Mesenchymal stem cell (in vitro differentiated cells and primary cell): ENCODE data around the gene NR2F6.
"Not testable (repeated sequence)": the region's sequence is repeated elsewhere in the genome, so short reads cannot be mapped to it uniquely, and the experiment has no call there.

ENCODE experiments used
- DNase-seq: peaks from one replicate; pipeline ENCODE4 v3.0.0-alpha.2; 2013
- H2AFZ ChIP-seq: one replicate; pipeline ENCODE4 v1.6.1; 2013; ENCODE audit warnings: low read depth, mild to moderate bottlenecking, control low read depth, inconsistent platforms, low read length, moderate library complexity
- H2AK5ac ChIP-seq: 2 replicates; pipeline ENCODE4 v1.6.1; 2013; ENCODE audit warnings: low read length, moderate library complexity, mild to moderate bottlenecking, inconsistent platforms; ENCODE audit not compliant: severe bottlenecking
- H2BK120ac ChIP-seq: one replicate; pipeline ENCODE4 v1.6.1; 2013; ENCODE audit warnings: low read depth, mild to moderate bottlenecking, inconsistent platforms, low read length, moderate library complexity
- H2BK12ac ChIP-seq, 2 experiments: one replicate each; pipeline ENCODE4 v1.6.1; 2013; ENCODE audit warnings: inconsistent platforms in 2 of 2, low read length in 2 of 2, mild to moderate bottlenecking in 2 of 2, moderate library complexity in 2 of 2, control low read depth in 1 of 2
- H2BK15ac ChIP-seq: one replicate; pipeline ENCODE4 v1.6.1; 2013; ENCODE audit warnings: mild to moderate bottlenecking, low read depth, inconsistent platforms; ENCODE audit not compliant: poor library complexity, severe bottlenecking
- H2BK5ac ChIP-seq: 2 replicates; pipeline ENCODE4 v1.6.1; 2013; ENCODE audit warnings: low read depth, mild to moderate bottlenecking, low read length, control low read depth, inconsistent platforms; ENCODE audit not compliant: poor library complexity, severe bottlenecking
- H3K14ac ChIP-seq, 2 experiments: one replicate each; pipeline ENCODE4 v1.6.1; 2013; ENCODE audit warnings: inconsistent platforms in 2 of 2, low read length in 2 of 2, control low read depth in 1 of 2, mild to moderate bottlenecking in 1 of 2, moderate library complexity in 1 of 2
- H3K18ac ChIP-seq, 2 experiments: one replicate each; pipeline ENCODE4 v1.6.1; 2013; ENCODE audit warnings: inconsistent platforms in 2 of 2, low read length in 2 of 2, control low read depth in 1 of 2, low read depth in 1 of 2, mild to moderate bottlenecking in 1 of 2
- H3K23ac ChIP-seq, 2 experiments: one replicate each; pipeline ENCODE4 v1.6.1; 2013; ENCODE audit warnings: inconsistent platforms in 2 of 2, low read length in 2 of 2, mild to moderate bottlenecking in 2 of 2, moderate library complexity in 2 of 2, control low read depth in 1 of 2
- H3K27ac ChIP-seq: 2 replicates; pipeline ENCODE4 v1.5.1; 2013; ENCODE audit warnings: mild to moderate bottlenecking, moderate library complexity, low read length, control low read depth, inconsistent platforms; ENCODE audit not compliant: poor library complexity, severe bottlenecking
- H3K27me3 ChIP-seq, 2 experiments: 2 replicates each; pipeline versions ENCODE4 v1.6.1 to v1.7.0; 2013; ENCODE audit warnings: low read length in 2 of 2, mild to moderate bottlenecking in 2 of 2, moderate library complexity in 2 of 2, control low read depth in 1 of 2, inconsistent platforms in 1 of 2; ENCODE audit not compliant: control insufficient read depth in 1 of 2, insufficient read depth in 1 of 2
- H3K36me3 ChIP-seq, 2 experiments: 2 replicates each; pipeline versions ENCODE4 v1.6.1 to v1.7.0; 2013; ENCODE audit warnings: low read length in 2 of 2, control low read depth in 1 of 2, inconsistent platforms in 1 of 2, low read depth in 1 of 2, mild to moderate bottlenecking in 1 of 2; ENCODE audit not compliant: insufficient read depth in 2 of 2, control insufficient read depth in 1 of 2
- H3K4ac ChIP-seq, 2 experiments: one replicate each; pipeline ENCODE4 v1.6.1; 2013; ENCODE audit warnings: inconsistent platforms in 2 of 2, low read length in 2 of 2, mild to moderate bottlenecking in 2 of 2, moderate library complexity in 2 of 2, control low read depth in 1 of 2, low read depth in 1 of 2
- H3K4me1 ChIP-seq: 2 replicates; pipeline ENCODE4 v1.6.1; 2013; ENCODE audit warnings: low read depth, low read length, control low read depth; ENCODE audit not compliant: control insufficient read depth, insufficient read depth
- H3K4me2 ChIP-seq: 2 replicates; pipeline ENCODE4 v1.6.1; 2013; ENCODE audit warnings: low read length, mild to moderate bottlenecking, inconsistent platforms; ENCODE audit not compliant: poor library complexity, severe bottlenecking
- H3K4me3 ChIP-seq, 2 experiments: 2 replicates each; pipeline versions ENCODE4 v1.5.1 to v1.7.0; 2013; ENCODE audit warnings: low read length in 2 of 2, mild to moderate bottlenecking in 2 of 2, control low read depth in 1 of 2, low read depth in 1 of 2; ENCODE audit not compliant: insufficient read depth in 1 of 2
- H3K79me1 ChIP-seq: replicated peaks from 2 replicates; pipeline ENCODE4 v1.6.1; 2013; ENCODE audit warnings: mild to moderate bottlenecking, control low read depth, low read length, inconsistent platforms; ENCODE audit not compliant: poor library complexity, severe bottlenecking
- H3K9ac ChIP-seq: 2 replicates; pipeline ENCODE4 v1.7.0; 2013; ENCODE audit warnings: mild to moderate bottlenecking, low read length, moderate library complexity
- H3K9me3 ChIP-seq: 2 replicates; pipeline ENCODE4 v1.7.0; 2013; ENCODE audit warnings: mild to moderate bottlenecking, low read length; ENCODE audit not compliant: control insufficient read depth
- H4K8ac ChIP-seq: one replicate; pipeline ENCODE4 v1.6.1; 2013; ENCODE audit warnings: inconsistent platforms, mild to moderate bottlenecking, low read length, moderate library complexity
- H4K91ac ChIP-seq: one replicate; pipeline ENCODE4 v1.6.1; 2013; ENCODE audit warnings: mild to moderate bottlenecking, low read length, inconsistent platforms
- WGBS: methylation state at CpG from one replicate; pipeline ENCODE4 v1.1.7; 2013; ENCODE audit warnings: mixed read lengths; 5-methylcytosine and 5-hydroxymethylcytosine counted together

NR2F6 gene

DNA sequence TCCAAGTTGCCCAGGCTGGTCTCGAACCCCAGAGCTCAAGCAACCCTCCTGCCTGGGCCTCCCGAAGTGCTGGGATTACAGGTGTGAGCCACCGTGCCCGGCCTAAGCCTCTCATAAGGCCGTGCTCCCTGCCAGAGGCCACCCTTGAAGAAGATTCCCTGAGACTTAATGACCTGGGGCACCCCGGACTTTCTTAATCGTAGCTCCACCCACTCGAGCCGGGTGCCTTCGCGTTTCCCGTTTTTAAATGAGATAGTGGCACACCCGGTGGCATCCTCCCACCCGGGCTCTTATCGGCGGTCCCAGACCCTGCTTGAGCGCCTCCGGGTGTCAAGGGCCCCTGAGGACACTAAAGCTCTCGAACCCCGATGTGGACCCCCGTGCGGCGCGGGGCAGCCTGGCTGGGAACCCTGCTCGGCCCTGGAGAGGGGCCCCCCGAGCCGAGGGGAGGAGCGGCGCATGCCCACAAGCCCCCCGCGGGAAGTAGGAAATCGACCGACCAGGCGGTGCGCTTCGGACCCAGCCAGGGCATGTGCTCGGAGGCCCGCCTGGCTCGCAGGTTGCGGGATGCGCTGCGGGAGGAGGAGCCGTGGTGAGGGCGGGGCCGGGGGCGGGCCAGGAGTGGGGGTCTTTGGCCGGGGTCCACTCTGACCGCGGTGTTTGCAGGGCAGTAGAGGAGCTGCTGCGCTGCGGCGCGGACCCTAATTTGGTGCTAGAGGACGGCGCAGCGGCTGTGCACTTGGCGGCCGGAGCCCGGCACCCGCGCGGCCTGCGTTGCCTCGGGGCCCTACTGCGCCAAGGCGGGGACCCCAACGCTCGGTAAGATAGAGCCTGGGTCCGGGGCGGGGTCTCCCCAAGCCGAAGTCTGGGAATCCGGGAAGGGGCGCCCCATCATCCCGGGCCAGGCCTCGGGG is 35.9 kb upstream of the NR2F6 start, which contains the start of gene ANKLE1:
TSS of gene ANKLE1 (plus strand) at position 511 of the 914 bp plus-strand sequence. CDS start at position 531, 20 bp downstream.
- Histone ChIP-seq H3K27me3 (peaks cover 0 to 4% of the 10 kb centered on the region in 2 experiments), H3K36me3 (peaks cover 22 to 40% of the 10 kb centered on the region in 2 experiments), H4K91ac (peak within 1 kb of the TSS; percentile 80), H3K4ac (no peak within 1 kb of the TSS), H2AFZ (no peak within 1 kb of the TSS), H2BK120ac (no peak within 1 kb of the TSS), H3K79me1 (peaks cover 3% of the 10 kb centered on the region), H3K23ac (no peak within 1 kb of the TSS), H3K18ac (no peak within 1 kb of the TSS), H3K9ac (peak within 1 kb of the TSS; percentile 43), H2BK5ac (no peak within 1 kb of the TSS), H3K9me3 (no peaks in the 10 kb centered on the region), H2BK12ac (peak within 1 kb of the TSS in 1 of 2 experiments; percentile 23), H2BK15ac (peak within 1 kb of the TSS; percentile 48), H2AK5ac (no peak within 1 kb of the TSS), H3K14ac (no peak within 1 kb of the TSS), H3K4me1 (peaks cover 6% of the 10 kb centered on the region), H3K4me2 (no peak within 1 kb of the TSS), H3K27ac (no peak within 1 kb of the TSS), H3K4me3 (peak within 1 kb of the TSS in 1 of 2 experiments; percentile 74), H4K8ac (peak within 1 kb of the TSS; percentile 52)
- 80% methylated on average over 74 of the region's 75 CpGs for WGBS
- DNase-seq, result no peak

- Histone ChIP-seq H4K91ac (no peak overlapping the region), H3K4me1 (peaks cover 6% of the 10 kb centered on the region), H3K79me1 (peaks cover 5% of the 10 kb centered on the region), H2BK15ac (no peak overlapping the region), H2AFZ (no peak overlapping the region), H3K18ac (no peak overlapping the region), H2BK12ac (no peak overlapping the region), H4K8ac (no peak overlapping the region), H3K4me3 (no peak overlapping the region), H3K9me3 (no peaks in the 10 kb centered on the region), H3K4ac (no peak overlapping the region), H3K36me3 (peaks cover 40 to 62% of the 10 kb centered on the region in 2 experiments), H2BK5ac (no peak overlapping the region), H3K4me2 (no peak overlapping the region), H3K27ac (no peak overlapping the region), H3K27me3 (peaks cover 0 to 4% of the 10 kb centered on the region in 2 experiments), H2BK120ac (no peak overlapping the region), H2AK5ac (no peak overlapping the region), H3K23ac (no peak overlapping the region), H3K9ac (no peak overlapping the region), H3K14ac (no peak overlapping the region)
- no peak for DNase-seq
- WGBS, result 100% methylated on average over 1 of the region's 3 CpGs
These were observed 33.7 kb upstream of the NR2F6 start for GRCh38 chr19:17279436-17279835.

- no peak overlapping the region for H3K9ac ChIP-seq
- no peak overlapping the region for H4K91ac ChIP-seq
- H3K27me3 ChIP-seq, result no peaks in the 10 kb centered on the region
- H3K79me1 ChIP-seq, result peaks cover 21% of the 10 kb centered on the region
- H3K18ac ChIP-seq, result no peak overlapping the region
- H3K36me3 ChIP-seq, result peaks cover 67 to 81% of the 10 kb centered on the region in 2 experiments
- H2AFZ ChIP-seq, result no peak overlapping the region
- H3K4me1 ChIP-seq, result no peaks in the 10 kb centered on the region
- H2AK5ac ChIP-seq, result no peak overlapping the region
- no peak overlapping the region for H3K14ac ChIP-seq
- no peak overlapping the region for H3K4ac ChIP-seq
- DNase-seq, result no peak
- no peak overlapping the region for H4K8ac ChIP-seq
- no peaks in the 10 kb centered on the region for H3K9me3 ChIP-seq
- no peak overlapping the region for H2BK15ac ChIP-seq
- no peak overlapping the region for H3K27ac ChIP-seq
- H3K4me3 ChIP-seq, result no peak overlapping the region
- WGBS, result 97% methylated on average over 19 of the region's 19 CpGs
- no peak overlapping the region for H2BK12ac ChIP-seq
- no peak overlapping the region for H2BK5ac ChIP-seq
- H2BK120ac ChIP-seq, result no peak overlapping the region
- no peak overlapping the region for H3K23ac ChIP-seq
- no peak overlapping the region for H3K4me2 ChIP-seq
These were observed 29.9 kb upstream of the NR2F6 start for GRCh38 chr19:17275441-17276175.

DNA sequence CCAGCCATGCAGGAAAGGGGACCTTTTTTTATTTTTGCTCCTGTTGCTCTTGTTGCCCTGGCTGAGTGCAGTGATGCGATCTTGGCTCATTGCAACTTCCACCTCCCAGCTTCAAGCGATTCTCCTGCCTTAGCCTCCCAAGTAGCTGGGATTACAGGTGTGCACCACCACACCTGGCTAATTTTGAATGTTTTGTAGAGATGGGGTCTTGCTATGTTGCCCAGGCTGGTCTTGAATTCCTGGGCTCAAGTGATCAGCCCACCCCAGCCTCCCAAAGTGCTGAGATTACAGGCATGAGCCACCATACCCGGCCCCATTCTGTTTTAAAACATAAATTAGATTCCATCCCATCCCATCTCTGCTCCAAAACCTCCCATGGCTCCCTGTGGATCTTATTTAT is 29.2 kb upstream of the NR2F6 start:
- Histone ChIP-seq H3K36me3 (peaks cover 71 to 87% of the 10 kb centered on the region in 2 experiments), H3K79me1 (peaks cover 27% of the 10 kb centered on the region)
- H2BK12ac ChIP-seq, H3K27me3 ChIP-seq, H3K4me2 ChIP-seq, H2BK120ac ChIP-seq, H2BK5ac ChIP-seq, H2AFZ ChIP-seq, H3K27ac ChIP-seq, H2AK5ac ChIP-seq, H3K9ac ChIP-seq, H2BK15ac ChIP-seq, H4K91ac ChIP-seq, H3K23ac ChIP-seq, H4K8ac ChIP-seq, H3K4me1 ChIP-seq, H3K4me3 ChIP-seq, H3K14ac ChIP-seq, H3K9me3 ChIP-seq, DNase-seq, H3K18ac ChIP-seq, H3K4ac ChIP-seq: not testable (repeated sequence)
- WGBS, result 100% methylated on average over 2 of the region's 3 CpGs
